ENCODE measurements around the gene CES3.

GRCh38 chr16:66930189-66930588 lies 30.9 kb upstream of the CES3 start:
- TF ChIP-seq CTCF (IDR thresholded peaks at IDR 0.05) (no peak), POLR2A (IDR thresholded peaks at IDR 0.05) (no peak), POLR2AphosphoS5 (IDR thresholded peaks at IDR 0.05) (no peak)
